HG02970 (cell line): ENCODE results near the gene ARV1.
"Not testable (repeated sequence)": the region's sequence is repeated elsewhere in the genome, so short reads cannot be mapped to it uniquely, and the experiment has no call there.

Experiments used
- ATAC-seq: cut with Tn5 transposase; IDR thresholded peaks from one replicate; pipeline ENCODE4 v1.9.1; 2021; ENCODE audit warnings: mild to moderate bottlenecking, moderate library complexity, moderate number of reproducible peaks; ENCODE audit not compliant: unreplicated experiment, low FRiP score

ARV1 gene

GRCh38 chr1:231040800-231041718 lies 62.2 kb downstream of the ARV1 start:
- ATAC-seq, result no peak

GRCh38 chr1:231041719-231042261 lies 62.9 kb downstream of the ARV1 start:
- no peak for ATAC-seq

GRCh38 chr1:231044588-231044987 lies 65.7 kb downstream of the ARV1 start:
- ATAC-seq, result no peak

GRCh38 chr1:231045286-231045685 lies 66.4 kb downstream of the ARV1 start:
- ATAC-seq, result no peak

- ATAC-seq, result not testable (repeated sequence)
Observed at GRCh38 chr1:231045921-231046729, 67.2 kb downstream of the ARV1 start.

- ATAC-seq, result no peak
Observed at GRCh38 chr1:231046730-231047395, 68.0 kb downstream of the ARV1 start.

GRCh38 chr1:231047529-231047928 lies 68.6 kb downstream of the ARV1 start:
- not testable (repeated sequence) for ATAC-seq

- ATAC-seq, result not testable (repeated sequence)
Observed at GRCh38 chr1:231048419-231048818, 69.5 kb downstream of the ARV1 start.

- ATAC-seq, result no peak
Observed at GRCh38 chr1:231049121-231049979, 70.5 kb downstream of the ARV1 start.
